HCT116 (cell line): Measurements from ENCODE around the gene TCF12. TPM values are rescaled to one million over a fixed set of nuclear protein-coding genes. Genes with fewer than 3 reads are reported as not detected.

Experiments
- ATAC-seq: fragments of 200-7000 bp; cut with Tn5 transposase; 2 replicates; pipeline ENCODE4 v1.9.1; 2020; ENCODE audit warnings: mild to moderate bottlenecking, moderate library complexity
- BruUV-seq: library from RNA; stranded (reverse); fragments of 400-500 nt; replicated peaks from 2 replicates; lab custom pipeline; 2021; lab: Mats Ljungman, UMichigan
- CTCF ChIA-PET: fragments of 300-600 bp; sonication (Branson Sonifier 250); formaldehyde crosslinking; loops from one replicate; lab custom pipeline; 2021; ENCODE audit warnings: antibody characterized with exemption; lab: Charles Lee
- POLR2A ChIA-PET: fragments of 300-600, 350-600 bp; sonication (Branson Sonifier 250); formaldehyde crosslinking; loops from one replicate; lab custom pipeline; 2021; ENCODE audit warnings: antibody characterized with exemption; lab: Charles Lee
- RAD21 ChIA-PET, 2 experiments: fragments of 300-600 bp; sonication (Branson Sonifier 250); formaldehyde crosslinking; loops; one replicate each; lab custom pipeline; 2023; ENCODE audit warnings: low total read pairs in 2 of 2; ENCODE audit not compliant: uncharacterized antibody in 2 of 2, unreplicated experiment in 2 of 2, low non-redundant PET in 1 of 2; lab: Charles Lee
- DNase-seq: peaks from one replicate; pipeline ENCODE4 v3.0.0-alpha.2; 2010; ENCODE audit warnings: low read depth, low spot score
- H2AFZ ChIP-seq: fragments of 200-600 bp; shearing (Covaris generic), sonication (generic); 2 replicates; pipeline ENCODE4 v1.6.1; 2017; ENCODE audit warnings: low read depth, mixed run types, mixed read lengths, antibody characterized with exemption, low read length; ENCODE audit not compliant: poor library complexity, severe bottlenecking
- H3K27ac ChIP-seq: 2 replicates; pipeline ENCODE4 v1.5.1; 2012; ENCODE audit warnings: low read depth, low read length
- H3K27me3 ChIP-seq: fragments of 200-600 bp; sonication (generic); 2 replicates; pipeline ENCODE4 v1.6.1; 2016; ENCODE audit warnings: mixed run types, low read length, mixed read lengths; ENCODE audit not compliant: insufficient read depth
- H3K36me3 ChIP-seq, 2 experiments: fragments of 200-500 bp in 1 of 2; fragments of 200-600 bp in 1 of 2; sonication (Bioruptor generic) in 1 of 2; sonication (generic) in 1 of 2; 2 replicates each; pipeline versions ENCODE4 v1.5.1 to v1.6.1; 2014 to 2016; ENCODE audit warnings: low read length in 2 of 2, inconsistent platforms in 1 of 2, mixed read lengths in 1 of 2, mixed run types in 1 of 2; ENCODE audit not compliant: insufficient read depth in 2 of 2, control insufficient read depth in 1 of 2
- H3K4me1 ChIP-seq, 2 experiments: fragments of 200-600 bp in 1 of 2; sonication (generic) in 1 of 2; 2 replicates each; pipeline versions ENCODE4 v1.5.1 to v1.6.1; 2012 to 2017; ENCODE audit warnings: low read length in 2 of 2, inconsistent platforms in 1 of 2, mild to moderate bottlenecking in 1 of 2, mixed read lengths in 1 of 2, mixed run types in 1 of 2, moderate library complexity in 1 of 2; ENCODE audit not compliant: insufficient read depth in 2 of 2, control insufficient read depth in 1 of 2
- H3K4me2 ChIP-seq: fragments of 200-600 bp; sonication (generic); 2 replicates; pipeline ENCODE4 v1.6.1; 2017; ENCODE audit warnings: mixed run types, low read length, mixed read lengths
- H3K4me3 ChIP-seq, 2 experiments: fragments of 200-600 bp in 1 of 2; sonication (generic) in 1 of 2; replicated peaks in 1 of 2; 2 replicates each; pipeline ENCODE4 v1.5.1; 2011 to 2016; ENCODE audit warnings: low read length in 2 of 2, control low read depth in 1 of 2, low read depth in 1 of 2, mild to moderate bottlenecking in 1 of 2, mixed read lengths in 1 of 2, mixed run types in 1 of 2
- H3K79me2 ChIP-seq: fragments of 200-600 bp; sonication (generic); 2 replicates; pipeline ENCODE4 v1.6.1; 2017; ENCODE audit warnings: mild to moderate bottlenecking, mixed run types, low read length, moderate library complexity, mixed read lengths; ENCODE audit not compliant: insufficient read depth
- H3K9ac ChIP-seq: fragments of 200-600 bp; sonication (generic); 2 replicates; pipeline ENCODE4 v1.6.1; 2016; ENCODE audit warnings: low read length, mixed read lengths
- H3K9me2 ChIP-seq: fragments of 200-600 bp; sonication (generic), shearing (Covaris generic); 2 replicates; pipeline ENCODE4 v1.6.1; 2017; ENCODE audit warnings: mixed run types, mild to moderate bottlenecking, moderate library complexity; ENCODE audit not compliant: insufficient read depth
- H3K9me3 ChIP-seq, 2 experiments: fragments of 200-500 bp in 1 of 2; fragments of 200-600 bp in 1 of 2; sonication (Bioruptor generic) in 1 of 2; sonication (generic) in 1 of 2; 2 replicates each; pipeline ENCODE4 v1.6.1; 2014 to 2017; ENCODE audit warnings: low read length in 2 of 2, mixed read lengths in 2 of 2, inconsistent platforms in 1 of 2, low read depth in 1 of 2, mild to moderate bottlenecking in 1 of 2, mixed run types in 1 of 2, moderate library complexity in 1 of 2; ENCODE audit not compliant: control insufficient read depth in 1 of 2, insufficient read depth in 1 of 2
- H4K20me1 ChIP-seq: fragments of 200-600 bp; sonication (generic), shearing (Covaris generic); 2 replicates; pipeline ENCODE4 v1.6.1; 2017; ENCODE audit warnings: mixed run types, mild to moderate bottlenecking, moderate library complexity; ENCODE audit not compliant: insufficient read depth
- ATF3 ChIP-seq: IDR thresholded peaks from 2 replicates; pipeline ENCODE4 v1.6.1; 2012
- CBX3 ChIP-seq: IDR thresholded peaks from 2 replicates; pipeline ENCODE4 v1.6.1; 2012; ENCODE audit warnings: low read depth
- CEBPB ChIP-seq: IDR thresholded peaks from 2 replicates; pipeline ENCODE4 v1.6.1; 2012; ENCODE audit warnings: low read depth
- ELF1 ChIP-seq: IDR thresholded peaks from 2 replicates; pipeline ENCODE4 v1.6.1; 2012; ENCODE audit warnings: low read depth, borderline replicate concordance
- FOSL1 ChIP-seq: IDR thresholded peaks from 2 replicates; pipeline ENCODE4 v1.6.1; 2012; ENCODE audit warnings: low read depth
- POLR2AphosphoS5 ChIP-seq: IDR thresholded peaks from 2 replicates; pipeline ENCODE4 v1.6.1; 2011; ENCODE audit warnings: mild to moderate bottlenecking, low read depth, low read length, moderate library complexity
- SP1 ChIP-seq: IDR thresholded peaks from 2 replicates; pipeline ENCODE4 v1.6.1; 2012; ENCODE audit warnings: low read depth
- TCF7L2 ChIP-seq: IDR thresholded peaks from 2 replicates; pipeline ENCODE4 v1.7.0; 2011; ENCODE audit warnings: borderline replicate concordance, inconsistent platforms; ENCODE audit not compliant: insufficient read depth, insufficient read length; ENCODE audit errors: extremely low read depth
- YY1 ChIP-seq: IDR thresholded peaks from 2 replicates; pipeline ENCODE4 v1.6.1; 2011; ENCODE audit warnings: low read length, low read depth, moderate library complexity, mild to moderate bottlenecking; ENCODE audit not compliant: insufficient replicate concordance; ENCODE audit errors: extremely low read depth
- ZFX ChIP-seq: fragments of 450-650 bp; IDR thresholded peaks from 2 replicates; pipeline ENCODE4 v1.6.1; 2017
- ZNF274 ChIP-seq: fragments of 200-500 bp; sonication (Bioruptor generic); IDR thresholded peaks from 2 replicates; pipeline ENCODE4 v1.6.1; 2014; ENCODE audit warnings: mild to moderate bottlenecking, low read depth, low read length, inconsistent platforms
- intact Hi-C: fragments of 100-400 bp; cut with micrococcal nuclease; formaldehyde crosslinking; loops from 2 replicates; pipeline ENCODE4 v1.10.0; 2022
- total RNA-seq: library from RNA; stranded (reverse); gene quantifications from one replicate; pipeline ENCODE4 v1.2.1, GENCODE V29; 2021; ENCODE audit not compliant: unreplicated experiment
- TF ChIP-seq, protein P1 (sequence below): IDR thresholded peaks from 2 replicates; pipeline ENCODE4 v1.6.1; 2012; ENCODE audit warnings: low read depth
- TF ChIP-seq, protein P2 (sequence below), 3 experiments: fragments of 200-600 bp in 1 of 3; sonication (generic) in 1 of 3; IDR thresholded peaks in 2 of 3; conservative IDR thresholded peaks in 1 of 3; 2 replicates each; pipeline ENCODE4 v1.5.1; 2012 to 2017; ENCODE audit warnings: low read depth in 2 of 3, low read length in 2 of 3, antibody characterized with exemption in 1 of 3, borderline replicate concordance in 1 of 3, control low read depth in 1 of 3, mild to moderate bottlenecking in 1 of 3, mixed read lengths in 1 of 3, mixed run types in 1 of 3, moderate library complexity in 1 of 3; ENCODE audit not compliant: insufficient read depth in 1 of 3

The TCF12 gene
- total RNA-seq, 1 experiment from 2014 or later, result 71.6 TPM

DNA sequence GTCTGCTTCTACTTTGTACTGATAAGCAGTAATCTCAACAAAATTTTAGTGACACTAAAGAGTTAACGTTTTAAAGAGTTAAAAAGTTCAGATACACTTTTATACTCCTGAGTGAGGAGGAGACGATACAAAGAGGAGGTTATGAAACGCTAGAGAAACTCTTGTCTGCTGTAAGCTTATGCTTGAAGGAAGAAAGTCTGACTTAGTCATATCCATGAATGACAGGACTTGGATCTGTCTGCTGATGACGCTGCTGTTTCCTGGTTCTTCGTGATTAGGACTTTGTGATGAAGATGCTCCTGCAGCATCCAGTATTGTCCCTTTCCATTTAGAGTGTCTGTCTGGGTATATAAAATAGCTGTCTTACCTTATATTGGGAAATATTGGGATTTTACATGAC, 15.8 kb downstream of the TCF12 start (continued):
- TF ChIP-seq ELF1 (no peak), POLR2AphosphoS5 (no peak), FOSL1 (no peak), SP1 (no peak), ZNF274 (no peak)

DNA sequence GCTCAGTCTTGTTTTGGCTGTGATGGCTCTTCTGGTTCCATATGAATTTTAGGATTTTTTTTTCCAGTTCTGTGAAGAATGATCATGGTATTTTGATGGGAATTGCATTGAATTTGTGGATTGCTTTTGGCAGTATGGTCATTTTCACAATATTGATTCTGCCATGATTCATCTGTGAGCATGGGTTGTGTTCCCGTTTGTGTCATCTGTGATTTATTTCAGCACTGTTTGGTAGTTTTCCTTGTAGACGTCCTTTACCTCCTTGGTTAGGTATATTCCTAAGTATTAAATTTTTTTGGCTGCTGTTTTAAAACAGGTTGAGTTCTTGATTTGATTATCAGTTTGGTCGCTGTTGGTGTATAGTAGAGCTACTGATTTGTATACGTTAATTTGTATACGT, 18.5 kb downstream of the TCF12 start:
- no peak overlapping the region for H3K27ac ChIP-seq
- no peak overlapping the region for H3K9ac ChIP-seq
- ATAC-seq (no peak), DNase-seq (no peak)
- RAD21 ChIA-PET, result no interaction called here
- H3K4me3 ChIP-seq, result no peak overlapping the region
- TF ChIP-seq ZFX, result no peak
- TF ChIP-seq CEBPB, result no peak
- TF ChIP-seq TCF7L2, result no peak
- no peak for TF ChIP-seq ZNF274
- no peak for TF ChIP-seq ELF1
- TF ChIP-seq, protein P1, sequence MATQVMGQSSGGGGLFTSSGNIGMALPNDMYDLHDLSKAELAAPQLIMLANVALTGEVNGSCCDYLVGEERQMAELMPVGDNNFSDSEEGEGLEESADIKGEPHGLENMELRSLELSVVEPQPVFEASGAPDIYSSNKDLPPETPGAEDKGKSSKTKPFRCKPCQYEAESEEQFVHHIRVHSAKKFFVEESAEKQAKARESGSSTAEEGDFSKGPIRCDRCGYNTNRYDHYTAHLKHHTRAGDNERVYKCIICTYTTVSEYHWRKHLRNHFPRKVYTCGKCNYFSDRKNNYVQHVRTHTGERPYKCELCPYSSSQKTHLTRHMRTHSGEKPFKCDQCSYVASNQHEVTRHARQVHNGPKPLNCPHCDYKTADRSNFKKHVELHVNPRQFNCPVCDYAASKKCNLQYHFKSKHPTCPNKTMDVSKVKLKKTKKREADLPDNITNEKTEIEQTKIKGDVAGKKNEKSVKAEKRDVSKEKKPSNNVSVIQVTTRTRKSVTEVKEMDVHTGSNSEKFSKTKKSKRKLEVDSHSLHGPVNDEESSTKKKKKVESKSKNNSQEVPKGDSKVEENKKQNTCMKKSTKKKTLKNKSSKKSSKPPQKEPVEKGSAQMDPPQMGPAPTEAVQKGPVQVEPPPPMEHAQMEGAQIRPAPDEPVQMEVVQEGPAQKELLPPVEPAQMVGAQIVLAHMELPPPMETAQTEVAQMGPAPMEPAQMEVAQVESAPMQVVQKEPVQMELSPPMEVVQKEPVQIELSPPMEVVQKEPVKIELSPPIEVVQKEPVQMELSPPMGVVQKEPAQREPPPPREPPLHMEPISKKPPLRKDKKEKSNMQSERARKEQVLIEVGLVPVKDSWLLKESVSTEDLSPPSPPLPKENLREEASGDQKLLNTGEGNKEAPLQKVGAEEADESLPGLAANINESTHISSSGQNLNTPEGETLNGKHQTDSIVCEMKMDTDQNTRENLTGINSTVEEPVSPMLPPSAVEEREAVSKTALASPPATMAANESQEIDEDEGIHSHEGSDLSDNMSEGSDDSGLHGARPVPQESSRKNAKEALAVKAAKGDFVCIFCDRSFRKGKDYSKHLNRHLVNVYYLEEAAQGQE, result no peak
- TF ChIP-seq, protein P2, sequence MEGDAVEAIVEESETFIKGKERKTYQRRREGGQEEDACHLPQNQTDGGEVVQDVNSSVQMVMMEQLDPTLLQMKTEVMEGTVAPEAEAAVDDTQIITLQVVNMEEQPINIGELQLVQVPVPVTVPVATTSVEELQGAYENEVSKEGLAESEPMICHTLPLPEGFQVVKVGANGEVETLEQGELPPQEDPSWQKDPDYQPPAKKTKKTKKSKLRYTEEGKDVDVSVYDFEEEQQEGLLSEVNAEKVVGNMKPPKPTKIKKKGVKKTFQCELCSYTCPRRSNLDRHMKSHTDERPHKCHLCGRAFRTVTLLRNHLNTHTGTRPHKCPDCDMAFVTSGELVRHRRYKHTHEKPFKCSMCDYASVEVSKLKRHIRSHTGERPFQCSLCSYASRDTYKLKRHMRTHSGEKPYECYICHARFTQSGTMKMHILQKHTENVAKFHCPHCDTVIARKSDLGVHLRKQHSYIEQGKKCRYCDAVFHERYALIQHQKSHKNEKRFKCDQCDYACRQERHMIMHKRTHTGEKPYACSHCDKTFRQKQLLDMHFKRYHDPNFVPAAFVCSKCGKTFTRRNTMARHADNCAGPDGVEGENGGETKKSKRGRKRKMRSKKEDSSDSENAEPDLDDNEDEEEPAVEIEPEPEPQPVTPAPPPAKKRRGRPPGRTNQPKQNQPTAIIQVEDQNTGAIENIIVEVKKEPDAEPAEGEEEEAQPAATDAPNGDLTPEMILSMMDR (IDR thresholded peaks at IDR 0.05 in 2 of 3, conservative IDR thresholded peaks at IDR 0.05 in 1 of 3; ENCODE audit: borderline replicate concordance in 1 of 3, insufficient read depth in 1 of 3, low read depth in 2 of 3, low read length in 2 of 3), result no peak
- TF ChIP-seq CBX3, result no peak
- TF ChIP-seq YY1, result no peak
- no peak for TF ChIP-seq ATF3
- no peak for TF ChIP-seq POLR2AphosphoS5
- TF ChIP-seq, all 23 proteins: peak for 0
- Histone ChIP-seq H3K4me1 (no peaks in the 10 kb centered on the region), H3K4me2 (no peak overlapping the region), H4K20me1 (peaks cover 9% of the 10 kb centered on the region; the same call in 1 of the 2 replicates), H3K9me3 (no peaks in the 10 kb centered on the region), H3K79me2 (peaks cover 81% of the 10 kb centered on the region), H3K9me2 (no peaks in the 10 kb centered on the region), H2AFZ (no peak overlapping the region), H3K27me3 (no peaks in the 10 kb centered on the region), H3K36me3 (no peaks in the 10 kb centered on the region)
- intact Hi-C loops, result no loop called here
- POLR2A ChIA-PET, result no interaction called here
- no TSS peak for BruUV-seq
- CTCF ChIA-PET, result no interaction called here
